Measurements from ENCODE around the gene HMOX1.
"Not testable (repeated sequence)": the region's sequence is repeated elsewhere in the genome, so short reads cannot be mapped to it uniquely, and the experiment has no call there.

The HMOX1 gene

GRCh38 chr22:35390933-35391332 lies 10.0 kb downstream of the HMOX1 start:
- H3K4me3 ChIP-seq (ENCODE audit: low read depth, low read length) = no peak overlapping the region
- TF ChIP-seq POLR2A (IDR thresholded peaks at IDR 0.05; ENCODE audit: extremely low read depth, insufficient read length) (no peak), MAX (IDR thresholded peaks at IDR 0.05; ENCODE audit: low read depth, low read length) (no peak), CTCF (IDR thresholded peaks at IDR 0.05; ENCODE audit: low read depth, low read length) (no peak), MYC (IDR thresholded peaks at IDR 0.05; ENCODE audit: low read depth, low read length) (no peak)
- no peak for DNase-seq (ENCODE audit: low read depth)

- TF ChIP-seq CTCF (IDR thresholded peaks at IDR 0.05; ENCODE audit: low read depth, low read length) = no peak
- no peak for TF ChIP-seq MYC (IDR thresholded peaks at IDR 0.05; ENCODE audit: low read depth, low read length)
- TF ChIP-seq MAX (IDR thresholded peaks at IDR 0.05; ENCODE audit: low read depth, low read length) = no peak
- TF ChIP-seq POLR2A (IDR thresholded peaks at IDR 0.05; ENCODE audit: extremely low read depth, insufficient read length) = no peak
- no peak overlapping the region for H3K4me3 ChIP-seq (ENCODE audit: low read depth, low read length)
- DNase-seq (ENCODE audit: low read depth) = no peak
Observed at GRCh38 chr22:35392357-35392756, 11.5 kb downstream of the HMOX1 start.

GRCh38 chr22:35393116-35394010 lies 12.5 kb downstream of the HMOX1 start:
- no peak overlapping the region for H3K4me3 ChIP-seq (ENCODE audit: low read depth, low read length)
- no peak for TF ChIP-seq CTCF (IDR thresholded peaks at IDR 0.05; ENCODE audit: low read depth, low read length)
- TF ChIP-seq POLR2A (IDR thresholded peaks at IDR 0.05; ENCODE audit: extremely low read depth, insufficient read length) = no peak
- no peak for TF ChIP-seq MYC (IDR thresholded peaks at IDR 0.05; ENCODE audit: low read depth, low read length)
- no peak for TF ChIP-seq MAX (IDR thresholded peaks at IDR 0.05; ENCODE audit: low read depth, low read length)
- no peak for DNase-seq (ENCODE audit: low read depth)

GRCh38 chr22:35394011-35394312 lies 13.1 kb downstream of the HMOX1 start:
- no peak for DNase-seq (ENCODE audit: low read depth)
- H3K4me3 ChIP-seq (ENCODE audit: low read depth, low read length) = no peak overlapping the region
- no peak for TF ChIP-seq MAX (IDR thresholded peaks at IDR 0.05; ENCODE audit: low read depth, low read length)
- no peak for TF ChIP-seq CTCF (IDR thresholded peaks at IDR 0.05; ENCODE audit: low read depth, low read length)
- no peak for TF ChIP-seq MYC (IDR thresholded peaks at IDR 0.05; ENCODE audit: low read depth, low read length)
- no peak for TF ChIP-seq POLR2A (IDR thresholded peaks at IDR 0.05; ENCODE audit: extremely low read depth, insufficient read length)

- no peak for DNase-seq (ENCODE audit: low read depth)
- H3K4me3 ChIP-seq (ENCODE audit: low read depth, low read length) = no peak overlapping the region
- TF ChIP-seq CTCF (IDR thresholded peaks at IDR 0.05; ENCODE audit: low read depth, low read length) = no peak
- no peak for TF ChIP-seq MYC (IDR thresholded peaks at IDR 0.05; ENCODE audit: low read depth, low read length)
- TF ChIP-seq POLR2A (IDR thresholded peaks at IDR 0.05; ENCODE audit: extremely low read depth, insufficient read length) = no peak
- TF ChIP-seq MAX (IDR thresholded peaks at IDR 0.05; ENCODE audit: low read depth, low read length) = no peak
Observed at GRCh38 chr22:35394810-35395563, 14.1 kb downstream of the HMOX1 start.

GRCh38 chr22:35396622-35397021 lies 15.7 kb downstream of the HMOX1 start:
- H3K4me3 ChIP-seq (ENCODE audit: low read depth, low read length) = not testable (repeated sequence)

More at GRCh38 chr22:35396622-35397021, 15.7 kb downstream of the HMOX1 start:
- peak; percentile 45 for DNase-seq (ENCODE audit: low read depth)

Data from NB4 (cell line).